C4-2B (cell line): ENCODE results near the gene HIVEP3.

Source experiments
- H3K27ac ChIP-seq: fragments of 450-650 bp; 2 replicates; pipeline ENCODE4 v1.5.1; 2017
- CTCF ChIP-seq: fragments of 450-650 bp; conservative IDR thresholded peaks from 2 replicates; pipeline ENCODE4 v1.5.1; 2017; ENCODE audit warnings: mild to moderate bottlenecking
- ZFX ChIP-seq: fragments of 450-650 bp; IDR thresholded peaks from 2 replicates; pipeline ENCODE4 v1.6.1; 2017

The HIVEP3 gene

GRCh38 chr1:41872074-41872473 is 46.6 kb downstream of the HIVEP3 start:
- TF ChIP-seq ZFX (no peak), CTCF (no peak)
- no peak overlapping the region for H3K27ac ChIP-seq

GRCh38 chr1:41870076-41870562 is 48.6 kb downstream of the HIVEP3 start:
- no peak overlapping the region for H3K27ac ChIP-seq
- no peak for TF ChIP-seq CTCF
- TF ChIP-seq ZFX: no peak

- TF ChIP-seq ZFX: no peak
- TF ChIP-seq CTCF: peak; percentile 40
- no peak overlapping the region for H3K27ac ChIP-seq
These were observed 50.3 kb downstream of the HIVEP3 start for GRCh38 chr1:41868241-41868998.

GRCh38 chr1:41866285-41866684 is 52.4 kb downstream of the HIVEP3 start:
- H3K27ac ChIP-seq: peak overlapping the region; percentile 22
- TF ChIP-seq CTCF: no peak
- no peak for TF ChIP-seq ZFX

GRCh38 chr1:41864471-41865040 is 54.2 kb downstream of the HIVEP3 start:
- TF ChIP-seq CTCF (no peak), ZFX (no peak)
- H3K27ac ChIP-seq: no peak overlapping the region

- no peak for TF ChIP-seq CTCF
- TF ChIP-seq ZFX: no peak
- no peak overlapping the region for H3K27ac ChIP-seq
These were observed 55.0 kb downstream of the HIVEP3 start for GRCh38 chr1:41863718-41864117.
